GM18873 (cell line): ENCODE results near the gene PLGLB2.
A peak's percentile ranks its signal among the peaks of the same experiment; 100 is the strongest.
"Not testable (repeated sequence)": the region's sequence is repeated elsewhere in the genome, so short reads cannot be mapped to it uniquely, and the experiment has no call there.

ENCODE experiments used
- ATAC-seq: cut with Tn5 transposase; IDR thresholded peaks from one replicate; pipeline ENCODE4 v1.9.1; 2021; ENCODE audit warnings: mild to moderate bottlenecking, moderate library complexity, moderate number of reproducible peaks; ENCODE audit not compliant: unreplicated experiment, low FRiP score

Gene PLGLB2

DNA sequence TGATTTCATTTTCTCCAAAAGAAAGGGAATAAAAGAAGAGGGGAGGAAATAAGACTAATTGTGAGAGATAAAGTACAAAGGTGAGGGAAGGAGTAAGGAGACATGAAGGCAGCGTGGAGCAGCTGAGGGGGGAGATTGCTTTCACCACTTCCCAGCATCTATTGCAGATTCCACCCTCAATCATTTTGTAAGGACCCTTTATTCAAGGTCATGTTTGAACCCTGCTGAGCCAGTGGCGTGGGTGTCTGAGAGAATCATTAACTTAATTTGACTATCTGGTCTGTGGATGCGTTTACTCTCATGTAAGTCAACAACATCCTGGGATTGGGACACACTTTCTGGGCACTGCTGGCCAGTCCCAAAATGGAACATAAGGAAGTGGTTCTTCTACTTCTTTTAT lies at the start of gene PLGLB2:
TSS of gene PLGLB2 (plus strand) at position 297 of the 400 bp plus-strand sequence. CDS start at position 364, 67 bp downstream.
- not testable (repeated sequence) for ATAC-seq

DNA sequence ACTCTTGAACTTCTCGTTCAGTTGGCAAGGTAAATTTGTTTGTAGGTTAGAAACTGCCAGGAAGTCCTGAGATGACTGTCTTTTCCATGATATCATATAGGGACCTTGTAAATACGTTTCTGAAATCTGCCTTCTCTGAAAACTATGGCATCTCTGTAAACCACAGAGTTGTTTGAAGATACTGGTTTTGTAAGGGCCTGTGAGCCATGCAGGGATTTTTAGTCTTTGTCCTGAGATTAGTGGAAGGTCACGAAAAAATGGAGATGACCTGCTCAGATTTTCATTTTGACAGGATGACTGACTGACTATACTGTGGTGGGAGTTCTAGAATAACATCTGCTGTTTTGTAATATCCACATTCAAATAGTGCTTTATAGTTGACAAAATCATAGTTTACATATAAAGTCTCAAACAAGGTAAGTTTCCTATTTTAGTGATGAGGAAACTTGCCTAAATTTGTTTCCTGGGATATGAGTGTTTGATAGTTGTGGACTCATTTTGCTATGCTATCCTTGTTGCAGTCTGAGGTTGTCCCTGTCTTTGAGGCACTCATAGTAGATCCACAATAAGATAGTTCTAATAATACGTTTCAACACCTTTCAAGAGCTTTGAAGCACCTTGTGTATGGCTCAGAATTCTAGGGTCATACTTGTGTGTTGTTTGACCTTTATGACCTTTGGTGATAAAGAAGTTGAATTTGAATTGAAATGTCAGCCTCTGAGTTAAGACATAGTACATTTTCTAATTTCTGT lies 43.1 kb upstream of the PLGLB2 start:
- ATAC-seq, result not testable (repeated sequence)

DNA sequence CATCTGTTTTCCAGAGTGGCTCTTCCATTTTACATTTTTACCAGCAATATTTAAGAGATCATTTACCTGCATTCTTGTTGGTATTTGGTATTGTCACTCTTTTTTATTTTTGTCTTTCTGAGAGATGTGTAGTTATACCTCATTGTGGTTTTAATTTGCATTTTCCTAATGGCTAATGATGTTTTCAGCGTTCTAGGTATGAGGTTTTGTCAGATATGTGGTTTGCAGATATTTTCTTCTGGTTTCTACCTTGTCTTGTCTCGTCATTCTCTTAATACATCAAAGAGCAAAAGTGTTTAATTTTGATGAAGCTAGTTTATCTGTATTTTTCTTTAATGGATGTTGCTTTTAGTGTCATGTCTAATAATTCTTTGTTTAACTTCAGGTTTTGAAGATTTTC lies 39.5 kb upstream of the PLGLB2 start:
- ATAC-seq, result peak; percentile 73

DNA sequence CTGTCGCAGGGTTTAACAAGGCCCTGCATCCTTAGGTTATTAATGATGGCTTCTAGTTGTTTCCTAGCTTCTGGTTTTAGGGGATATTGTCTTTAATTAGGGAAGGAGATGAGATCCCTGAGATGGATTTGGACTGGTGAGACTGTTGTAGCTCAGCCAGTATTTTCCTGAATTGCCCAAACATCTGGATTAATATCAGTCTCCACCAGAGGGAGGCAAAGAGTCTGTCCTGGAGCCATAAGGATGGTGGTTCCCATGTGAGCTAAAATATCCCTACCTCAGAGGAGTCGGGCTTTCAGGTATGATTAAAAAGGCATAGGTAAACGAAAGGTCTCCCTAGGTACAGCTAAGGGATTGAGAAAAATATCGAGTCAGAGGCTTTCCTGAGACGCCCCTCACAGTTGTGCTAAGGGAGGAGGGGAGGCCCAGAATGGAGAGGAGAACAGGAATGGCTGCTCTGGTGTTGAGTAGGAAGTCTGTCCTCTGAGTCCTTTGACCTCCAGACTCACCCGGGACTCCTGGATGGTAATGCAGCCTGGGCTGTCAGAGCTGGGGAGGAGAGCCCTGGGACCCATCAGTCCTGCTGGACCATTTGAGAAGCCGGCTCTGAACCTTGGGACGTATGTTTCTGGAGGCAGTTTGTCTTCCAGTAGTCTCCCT lies 19.8 kb upstream of the PLGLB2 start:
- ATAC-seq, result not testable (repeated sequence)

DNA sequence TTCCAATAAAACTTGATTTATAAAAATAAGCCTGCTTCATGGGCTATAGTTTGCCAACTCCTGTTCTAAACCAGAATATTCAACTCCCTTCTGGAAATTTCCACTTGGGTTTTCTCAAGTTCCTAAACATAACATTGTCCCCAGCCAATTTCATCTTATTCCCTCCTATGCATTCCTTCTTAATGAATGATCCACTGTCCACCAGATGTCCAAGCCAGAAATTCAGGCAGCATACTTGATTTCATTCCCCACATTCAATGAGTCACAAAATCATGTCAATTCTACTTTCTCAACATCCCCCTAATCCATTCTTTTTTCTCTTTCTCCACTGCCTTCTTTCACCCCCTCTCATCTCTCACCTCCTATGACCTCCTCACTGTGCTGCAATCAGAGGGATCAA lies 7.0 kb upstream of the PLGLB2 start:
- not testable (repeated sequence) for ATAC-seq

DNA sequence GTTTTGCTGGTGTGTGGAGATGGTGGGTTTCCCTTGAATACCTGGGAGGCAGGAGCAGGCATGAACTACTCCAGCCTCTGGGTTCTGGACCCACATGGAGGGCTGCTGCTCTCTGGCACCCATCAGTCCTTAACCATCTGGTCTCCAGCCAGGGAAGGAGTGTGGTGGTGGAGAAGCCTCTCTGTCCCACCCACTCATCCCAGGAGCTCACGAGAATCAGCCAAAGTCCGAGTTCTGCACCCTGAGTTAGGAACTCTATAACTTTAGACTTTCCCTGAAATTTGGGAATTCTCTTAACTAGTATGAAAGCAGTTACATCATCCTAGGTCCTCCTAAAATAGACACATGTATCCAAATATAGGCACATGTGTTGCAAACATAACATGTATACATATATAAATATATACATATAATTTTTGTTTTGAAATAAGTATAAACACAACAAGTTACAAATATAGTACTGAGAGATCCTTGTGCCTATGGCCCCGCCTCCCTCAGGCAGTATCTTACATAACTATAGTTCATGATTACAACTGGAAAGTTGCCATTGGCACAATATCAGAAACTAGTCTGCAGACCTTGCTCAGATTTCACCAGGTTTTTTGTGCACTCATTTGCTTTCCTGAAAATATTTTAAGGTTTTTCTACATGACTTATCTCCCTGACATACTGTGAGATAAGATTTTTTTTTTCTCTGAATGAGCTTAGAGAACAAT lies 5.3 kb upstream of the PLGLB2 start:
- not testable (repeated sequence) for ATAC-seq

DNA sequence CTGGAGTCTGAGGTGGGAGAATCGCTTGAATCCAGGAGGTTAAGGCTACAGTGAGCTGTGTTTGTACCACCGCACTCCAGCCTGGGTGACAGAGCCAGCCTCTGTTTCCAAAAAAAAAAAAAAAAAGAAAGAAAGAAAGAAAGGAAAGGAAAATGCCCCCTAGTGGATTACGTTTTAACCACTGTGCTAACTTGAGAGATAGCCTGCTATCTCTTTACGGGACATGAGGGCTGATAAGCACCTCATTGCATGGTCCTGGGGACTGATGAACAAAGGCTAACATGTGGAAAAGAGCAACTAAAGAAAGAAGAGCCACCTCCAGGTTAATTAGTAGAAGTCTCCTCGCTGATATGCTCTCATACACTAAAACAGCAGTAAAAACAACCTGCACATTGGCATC lies 4.2 kb upstream of the PLGLB2 start:
- ATAC-seq, result not testable (repeated sequence)

DNA sequence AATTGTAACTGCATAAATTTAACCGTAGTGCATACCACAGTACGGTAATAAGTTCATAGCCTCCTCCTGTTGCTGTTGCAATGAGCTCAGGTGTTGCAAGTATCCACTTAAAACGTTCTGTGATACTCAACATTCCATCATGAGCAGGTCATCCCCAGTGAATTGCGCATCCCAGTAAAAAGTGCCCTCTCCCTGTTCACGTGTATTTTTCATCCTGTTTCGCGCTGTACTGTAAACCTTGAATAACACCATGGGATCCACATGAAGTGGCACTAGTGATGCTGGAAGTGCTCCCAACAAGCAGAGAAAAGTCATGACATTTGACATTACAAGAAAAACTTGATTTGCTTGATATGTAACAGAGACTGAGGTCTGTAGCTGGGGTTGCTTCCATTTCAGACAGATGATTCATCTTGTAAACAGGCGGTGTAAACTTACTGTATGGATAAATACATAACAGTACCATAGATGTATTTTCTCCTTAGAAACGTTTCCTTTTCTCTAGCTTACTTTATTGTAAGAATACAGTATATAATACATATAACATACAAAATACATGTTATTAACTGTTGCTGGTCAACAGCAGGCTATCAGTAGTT lies 2.4 kb upstream of the PLGLB2 start:
- ATAC-seq, result not testable (repeated sequence)

DNA sequence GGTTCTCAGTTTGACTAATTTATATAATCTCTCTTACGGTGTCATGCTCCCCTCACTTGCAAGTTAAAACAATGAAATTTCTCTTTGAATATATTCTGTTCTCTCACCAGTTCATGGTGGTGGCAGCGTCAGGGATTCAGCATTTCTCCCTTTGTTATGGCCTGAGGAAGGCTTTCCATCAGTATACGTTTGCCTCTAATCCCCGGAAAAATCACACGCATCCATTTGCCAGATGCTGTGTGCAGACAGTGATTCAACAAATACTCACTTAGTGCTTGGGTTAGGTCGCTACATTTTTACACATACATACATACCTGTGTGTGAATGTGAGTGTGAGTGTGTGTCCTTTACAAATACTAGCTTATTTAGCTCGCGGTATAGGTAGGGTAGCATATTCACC lies 637 bp downstream of the PLGLB2 start:
- ATAC-seq, result not testable (repeated sequence)

DNA sequence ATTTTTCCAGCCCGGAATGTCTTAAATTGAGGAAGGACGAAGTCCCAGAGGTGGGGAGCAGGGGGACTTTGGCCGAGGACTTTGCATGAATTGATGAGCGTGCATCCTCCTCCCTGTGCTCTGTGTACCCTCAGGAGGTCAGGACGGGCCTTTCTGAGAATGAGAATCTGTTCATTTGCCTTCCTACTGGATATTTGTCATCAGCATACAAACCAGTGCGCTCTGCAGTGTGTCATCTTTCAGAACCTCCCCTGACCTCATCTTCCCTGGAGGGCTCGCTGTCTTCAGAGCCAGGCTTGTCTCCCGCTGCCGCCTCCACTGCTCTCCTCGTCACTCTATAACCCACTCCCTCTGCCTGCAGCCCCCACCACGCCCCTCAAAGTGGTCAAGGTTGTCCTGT lies 2.7 kb downstream of the PLGLB2 start:
- ATAC-seq, result not testable (repeated sequence)

DNA sequence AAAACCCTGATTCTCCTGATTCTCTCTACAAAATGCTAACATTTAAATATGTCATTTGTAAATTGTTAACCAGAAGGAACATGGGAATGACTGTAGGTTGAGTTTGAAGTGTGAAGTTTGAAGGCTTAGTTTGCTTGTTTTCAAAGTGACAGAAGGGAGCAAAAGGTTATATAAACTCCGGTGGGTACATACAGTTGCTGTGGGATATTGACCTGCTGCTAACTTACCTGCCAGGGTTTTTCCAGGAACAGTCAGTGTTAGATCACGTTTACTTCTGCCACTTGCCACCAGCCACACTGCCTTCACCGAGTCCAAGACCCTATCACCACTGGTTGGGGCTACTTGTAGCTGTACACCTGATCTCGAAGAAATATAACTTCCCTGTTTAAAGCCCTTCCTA lies 6.9 kb downstream of the PLGLB2 start:
- ATAC-seq, result not testable (repeated sequence)
